Activated naive CD8-positive, alpha-beta T cell treated with anti-CD3 and anti-CD28 coated beads for 36 hours (primary cell): ENCODE data around the gene GRIA1. TPM values are rescaled to one million over a fixed set of nuclear protein-coding genes. Genes with fewer than 3 reads are reported as not detected.
A peak's percentile ranks its signal among the peaks of the same experiment; 100 is the strongest.

Experiments
- DNase-seq: peaks from one replicate; pipeline ENCODE4 v3.0.0; 2021
- H3K27ac Mint-ChIP-seq: one replicate; pipeline ENCODE4 v1.8.0; 2022; ENCODE audit warnings: mild to moderate bottlenecking, moderate library complexity, mixed read lengths
- H3K27me3 Mint-ChIP-seq: one replicate; pipeline ENCODE4 v1.8.0; 2022; ENCODE audit warnings: mild to moderate bottlenecking, mixed read lengths
- H3K36me3 Mint-ChIP-seq: one replicate; pipeline ENCODE4 v1.8.0; 2021; ENCODE audit warnings: mild to moderate bottlenecking, mixed read lengths
- H3K4me1 Mint-ChIP-seq: one replicate; pipeline ENCODE4 v1.8.0; 2021; ENCODE audit warnings: mixed read lengths
- H3K4me3 Mint-ChIP-seq: one replicate; pipeline ENCODE4 v1.8.0; 2022; ENCODE audit warnings: mild to moderate bottlenecking, moderate library complexity, mixed read lengths
- H3K9me3 Mint-ChIP-seq: one replicate; pipeline ENCODE4 v1.8.0; 2022; ENCODE audit warnings: mixed read lengths
- total RNA-seq, 2 experiments: library from RNA; stranded (reverse); gene quantifications; one replicate each; pipeline ENCODE4 v1.2.3, GENCODE V29; 2021

The GRIA1 gene
- total RNA-seq, 2 experiments from 2014 or later, result not detected

- H3K27me3 Mint-ChIP-seq, result no peaks in the 10 kb centered on the region
These were observed 29.7 kb downstream of the GRIA1 start for GRCh38 chr5:153520137-153520536.

GRCh38 chr5:153520952-153521351, 30.5 kb downstream of the GRIA1 start:
- H3K4me3 Mint-ChIP-seq, result no peak overlapping the region
- no peak overlapping the region for H3K27ac Mint-ChIP-seq
- H3K27me3 Mint-ChIP-seq, result no peaks in the 10 kb centered on the region
- H3K9me3 Mint-ChIP-seq, result no peaks in the 10 kb centered on the region
- H3K4me1 Mint-ChIP-seq, result no peaks in the 10 kb centered on the region
- no peaks in the 10 kb centered on the region for H3K36me3 Mint-ChIP-seq
- DNase-seq, result no peak

More at GRCh38 chr5:153520137-153520536, 29.7 kb downstream of the GRIA1 start:
- Mint-ChIP-seq H3K4me3 (no peak overlapping the region), H3K9me3 (no peaks in the 10 kb centered on the region), H3K4me1 (no peaks in the 10 kb centered on the region), H3K27ac (no peak overlapping the region), H3K36me3 (no peaks in the 10 kb centered on the region)
- DNase-seq, result no peak

GRCh38 chr5:153523211-153523610, 32.7 kb downstream of the GRIA1 start:
- no peak overlapping the region for H3K27ac Mint-ChIP-seq
- H3K36me3 Mint-ChIP-seq, result no peaks in the 10 kb centered on the region
- no peak overlapping the region for H3K4me3 Mint-ChIP-seq
- H3K27me3 Mint-ChIP-seq, result no peaks in the 10 kb centered on the region
- H3K9me3 Mint-ChIP-seq, result no peaks in the 10 kb centered on the region
- DNase-seq, result no peak
- H3K4me1 Mint-ChIP-seq, result no peaks in the 10 kb centered on the region

- no peak overlapping the region for H3K27ac Mint-ChIP-seq
- no peaks in the 10 kb centered on the region for H3K4me1 Mint-ChIP-seq
- no peaks in the 10 kb centered on the region for H3K9me3 Mint-ChIP-seq
- H3K36me3 Mint-ChIP-seq, result no peaks in the 10 kb centered on the region
- H3K4me3 Mint-ChIP-seq, result no peak overlapping the region
- no peak for DNase-seq
- no peaks in the 10 kb centered on the region for H3K27me3 Mint-ChIP-seq
These were observed 33.4 kb downstream of the GRIA1 start for GRCh38 chr5:153523831-153524230.

- no peak for DNase-seq
- H3K9me3 Mint-ChIP-seq, result no peaks in the 10 kb centered on the region
- H3K27me3 Mint-ChIP-seq, result no peaks in the 10 kb centered on the region
- no peak overlapping the region for H3K4me3 Mint-ChIP-seq
- no peaks in the 10 kb centered on the region for H3K4me1 Mint-ChIP-seq
- H3K36me3 Mint-ChIP-seq, result no peaks in the 10 kb centered on the region
- no peak overlapping the region for H3K27ac Mint-ChIP-seq
These were observed 35.1 kb downstream of the GRIA1 start for GRCh38 chr5:153525536-153525935.

- Mint-ChIP-seq H3K9me3 (no peaks in the 10 kb centered on the region), H3K27me3 (no peaks in the 10 kb centered on the region), H3K4me1 (no peaks in the 10 kb centered on the region), H3K4me3 (no peak overlapping the region), H3K36me3 (no peaks in the 10 kb centered on the region), H3K27ac (no peak overlapping the region)
- no peak for DNase-seq
These were observed 40.1 kb downstream of the GRIA1 start for GRCh38 chr5:153530357-153531143.

GRCh38 chr5:153533546-153533945, 43.1 kb downstream of the GRIA1 start:
- no peak for DNase-seq
- Mint-ChIP-seq H3K4me1 (no peaks in the 10 kb centered on the region), H3K27ac (no peak overlapping the region), H3K36me3 (no peaks in the 10 kb centered on the region), H3K27me3 (no peaks in the 10 kb centered on the region), H3K4me3 (no peak overlapping the region), H3K9me3 (no peaks in the 10 kb centered on the region)

GRCh38 chr5:153534102-153534501, 43.6 kb downstream of the GRIA1 start:
- no peaks in the 10 kb centered on the region for H3K9me3 Mint-ChIP-seq
- no peak for DNase-seq
- H3K27ac Mint-ChIP-seq, result no peak overlapping the region
- no peaks in the 10 kb centered on the region for H3K4me1 Mint-ChIP-seq
- H3K36me3 Mint-ChIP-seq, result no peaks in the 10 kb centered on the region
- H3K4me3 Mint-ChIP-seq, result no peak overlapping the region
- no peaks in the 10 kb centered on the region for H3K27me3 Mint-ChIP-seq

GRCh38 chr5:153537207-153537606, 46.7 kb downstream of the GRIA1 start:
- no peaks in the 10 kb centered on the region for H3K36me3 Mint-ChIP-seq
- no peak overlapping the region for H3K27ac Mint-ChIP-seq
- DNase-seq, result no peak
- H3K4me3 Mint-ChIP-seq, result no peak overlapping the region
- no peaks in the 10 kb centered on the region for H3K27me3 Mint-ChIP-seq
- H3K9me3 Mint-ChIP-seq, result no peaks in the 10 kb centered on the region
- H3K4me1 Mint-ChIP-seq, result no peaks in the 10 kb centered on the region

GRCh38 chr5:153539983-153540382, 49.5 kb downstream of the GRIA1 start:
- H3K4me1 Mint-ChIP-seq, result no peaks in the 10 kb centered on the region
- DNase-seq, result peak; percentile 1
- no peaks in the 10 kb centered on the region for H3K36me3 Mint-ChIP-seq
- H3K4me3 Mint-ChIP-seq, result no peak overlapping the region
- H3K27me3 Mint-ChIP-seq, result no peaks in the 10 kb centered on the region
- H3K27ac Mint-ChIP-seq, result no peak overlapping the region
- peaks cover 1% of the 10 kb centered on the region for H3K9me3 Mint-ChIP-seq

- no peak for DNase-seq
- H3K27me3 Mint-ChIP-seq, result no peaks in the 10 kb centered on the region
- no peak overlapping the region for H3K27ac Mint-ChIP-seq
- H3K4me3 Mint-ChIP-seq, result no peak overlapping the region
- H3K9me3 Mint-ChIP-seq, result peaks cover 1% of the 10 kb centered on the region
- H3K36me3 Mint-ChIP-seq, result no peaks in the 10 kb centered on the region
- no peaks in the 10 kb centered on the region for H3K4me1 Mint-ChIP-seq
These were observed 52.1 kb downstream of the GRIA1 start for GRCh38 chr5:153542536-153542935.

- H3K4me1 Mint-ChIP-seq, result no peaks in the 10 kb centered on the region
- no peaks in the 10 kb centered on the region for H3K36me3 Mint-ChIP-seq
- H3K27me3 Mint-ChIP-seq, result no peaks in the 10 kb centered on the region
- no peak for DNase-seq
- no peak overlapping the region for H3K27ac Mint-ChIP-seq
- no peak overlapping the region for H3K4me3 Mint-ChIP-seq
- peaks cover 1% of the 10 kb centered on the region for H3K9me3 Mint-ChIP-seq
These were observed 52.8 kb downstream of the GRIA1 start for GRCh38 chr5:153543288-153543687.

GRCh38 chr5:153543959-153544470, 53.5 kb downstream of the GRIA1 start:
- no peak overlapping the region for H3K4me3 Mint-ChIP-seq
- no peaks in the 10 kb centered on the region for H3K4me1 Mint-ChIP-seq
- H3K9me3 Mint-ChIP-seq, result peaks cover 1% of the 10 kb centered on the region
- no peak overlapping the region for H3K27ac Mint-ChIP-seq
- no peaks in the 10 kb centered on the region for H3K36me3 Mint-ChIP-seq
- no peak for DNase-seq
- no peaks in the 10 kb centered on the region for H3K27me3 Mint-ChIP-seq

- Mint-ChIP-seq H3K9me3 (peaks cover 1% of the 10 kb centered on the region), H3K27me3 (no peaks in the 10 kb centered on the region), H3K36me3 (no peaks in the 10 kb centered on the region), H3K27ac (no peak overlapping the region), H3K4me3 (no peak overlapping the region), H3K4me1 (no peaks in the 10 kb centered on the region)
- DNase-seq, result no peak
These were observed 54.2 kb downstream of the GRIA1 start for GRCh38 chr5:153544706-153545105.

- DNase-seq, result no peak
- no peak overlapping the region for H3K27ac Mint-ChIP-seq
These were observed 56.1 kb downstream of the GRIA1 start for GRCh38 chr5:153546566-153546965.

GRCh38 chr5:153551537-153552079, 61.1 kb downstream of the GRIA1 start:
- no peak overlapping the region for H3K27ac Mint-ChIP-seq
- H3K36me3 Mint-ChIP-seq, result no peaks in the 10 kb centered on the region
- no peaks in the 10 kb centered on the region for H3K9me3 Mint-ChIP-seq
- no peak for DNase-seq
- peaks cover 4% of the 10 kb centered on the region for H3K4me1 Mint-ChIP-seq
- no peak overlapping the region for H3K4me3 Mint-ChIP-seq
- H3K27me3 Mint-ChIP-seq, result no peaks in the 10 kb centered on the region

More at GRCh38 chr5:153546566-153546965, 56.1 kb downstream of the GRIA1 start:
- Mint-ChIP-seq H3K4me1 (no peaks in the 10 kb centered on the region), H3K36me3 (no peaks in the 10 kb centered on the region), H3K9me3 (peaks cover 1% of the 10 kb centered on the region), H3K27me3 (no peaks in the 10 kb centered on the region), H3K4me3 (no peak overlapping the region)
